COR-L47 (cell line): ENCODE data around the gene TSPAN10.

Experiments used
- DNase-seq: peaks from one replicate; lab custom pipeline; 2025; lab: John Stamatoyannopoulos, UW

The TSPAN10 gene

DNA sequence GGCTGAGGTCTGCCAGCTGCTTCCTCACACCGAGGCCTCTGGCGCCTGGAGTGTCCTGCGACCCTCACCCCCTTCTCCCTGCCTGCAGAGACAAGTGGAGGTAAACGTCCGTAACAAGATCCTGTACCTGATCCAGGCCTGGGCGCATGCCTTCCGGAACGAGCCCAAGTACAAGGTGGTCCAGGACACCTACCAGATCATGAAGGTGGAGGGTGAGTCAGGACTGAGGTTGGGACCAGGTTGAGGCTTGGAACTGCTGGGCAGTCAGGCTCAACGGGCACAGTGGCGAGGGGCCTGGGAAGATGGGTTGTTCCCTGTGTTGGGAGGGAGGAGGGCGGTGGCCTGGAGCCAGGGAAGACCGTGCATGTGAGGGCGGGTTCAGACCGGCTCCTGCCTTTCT lies 51.6 kb downstream of the TSPAN10 start:
- DNase-seq: no peak

DNA sequence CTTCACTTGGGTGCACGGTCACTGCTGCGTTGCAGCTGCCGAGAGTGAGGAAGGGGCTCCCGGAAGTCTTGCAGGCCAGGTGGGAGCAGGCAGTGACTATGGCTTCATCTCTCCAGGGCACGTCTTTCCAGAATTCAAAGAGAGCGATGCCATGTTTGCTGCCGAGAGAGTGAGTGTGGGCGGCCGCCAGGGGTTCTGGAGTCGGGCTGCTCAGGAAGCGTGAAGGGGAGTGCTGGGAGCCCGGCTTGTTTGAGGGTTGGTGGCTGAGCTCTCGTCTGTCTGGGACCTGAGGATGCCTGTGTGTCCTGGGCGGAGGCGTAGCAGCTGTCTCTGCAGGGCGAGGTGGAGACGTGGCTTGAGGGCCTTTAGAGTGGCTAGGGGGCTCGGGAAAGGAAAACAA lies 53.1 kb downstream of the TSPAN10 start:
- no peak for DNase-seq

DNA sequence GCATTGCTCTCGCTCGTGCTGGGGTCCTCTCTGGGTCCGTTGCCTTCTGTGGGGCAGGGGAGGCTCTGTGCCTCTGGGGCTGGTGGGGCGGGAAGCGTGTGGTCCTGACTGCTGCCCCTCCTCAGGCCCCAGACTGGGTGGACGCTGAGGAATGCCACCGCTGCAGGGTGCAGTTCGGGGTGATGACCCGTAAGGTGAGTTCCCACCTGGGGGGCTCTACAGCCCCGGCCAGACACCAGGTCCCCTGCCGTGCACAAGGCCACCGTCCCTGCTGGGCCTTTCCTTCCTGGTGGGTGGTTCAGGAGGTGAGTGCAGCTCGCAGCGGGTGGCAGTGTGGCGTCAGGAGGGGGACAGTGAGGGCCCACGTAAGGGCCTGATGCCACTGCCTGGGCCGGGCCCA lies 53.6 kb downstream of the TSPAN10 start:
- no peak for DNase-seq

DNA sequence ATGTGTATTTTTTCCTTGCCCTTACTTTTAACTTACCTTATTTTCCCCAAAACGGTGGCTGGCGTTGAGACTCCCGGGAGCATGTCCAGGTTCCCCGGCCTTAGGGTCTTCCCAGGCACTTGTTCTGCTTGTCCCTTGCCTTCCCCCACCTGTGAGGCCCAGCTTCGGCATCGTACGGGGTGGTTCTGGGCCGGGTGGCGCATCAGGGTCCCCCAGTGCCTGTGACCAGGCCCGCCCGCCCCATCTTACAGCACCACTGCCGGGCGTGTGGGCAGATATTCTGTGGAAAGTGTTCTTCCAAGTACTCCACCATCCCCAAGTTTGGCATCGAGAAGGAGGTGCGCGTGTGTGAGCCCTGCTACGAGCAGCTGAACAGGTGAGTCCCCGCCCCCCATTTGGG lies 54.2 kb downstream of the TSPAN10 start:
- DNase-seq: no peak

DNA sequence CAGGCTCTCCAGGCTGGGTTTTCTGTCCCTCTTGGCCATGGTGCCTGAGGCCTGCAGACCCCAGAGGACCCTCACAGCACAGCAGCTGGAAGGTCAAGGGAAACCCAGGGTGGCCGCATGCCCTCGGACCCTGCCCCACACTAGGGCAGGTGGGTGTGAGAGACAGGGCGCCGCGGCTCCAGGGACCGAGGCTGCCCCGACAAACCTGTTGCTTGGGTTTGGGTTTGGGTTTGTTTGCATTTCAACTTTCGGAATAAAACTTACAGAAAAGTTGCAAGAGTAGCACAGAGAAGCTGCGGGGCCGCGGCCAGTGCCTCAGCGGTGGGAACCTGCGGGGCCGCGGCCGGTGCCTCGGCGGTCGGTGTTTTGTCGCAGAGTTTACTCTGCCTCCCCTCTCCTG lies 54.6 kb downstream of the TSPAN10 start:
- no peak for DNase-seq

GRCh38 chr17:81693509-81694210 lies 56.7 kb downstream of the TSPAN10 start:
- DNase-seq: no peak

DNA sequence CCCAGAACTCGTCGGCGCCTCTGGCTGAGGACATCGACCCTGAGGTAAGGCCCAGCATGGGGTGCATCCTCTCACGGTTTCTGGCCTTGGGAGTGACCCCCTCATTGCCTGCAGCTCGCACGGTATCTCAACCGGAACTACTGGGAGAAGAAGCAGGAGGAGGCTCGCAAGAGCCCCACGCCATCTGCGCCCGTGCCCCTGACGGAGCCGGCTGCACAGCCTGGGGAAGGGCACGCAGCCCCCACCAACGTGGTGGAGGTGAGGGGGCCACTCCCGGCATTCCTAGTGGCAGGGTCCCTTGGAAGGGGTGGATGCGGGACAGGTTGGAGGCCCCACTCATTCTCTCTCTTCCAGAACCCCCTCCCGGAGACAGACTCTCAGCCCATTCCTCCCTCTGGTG lies 57.8 kb downstream of the TSPAN10 start:
- no peak for DNase-seq

DNA sequence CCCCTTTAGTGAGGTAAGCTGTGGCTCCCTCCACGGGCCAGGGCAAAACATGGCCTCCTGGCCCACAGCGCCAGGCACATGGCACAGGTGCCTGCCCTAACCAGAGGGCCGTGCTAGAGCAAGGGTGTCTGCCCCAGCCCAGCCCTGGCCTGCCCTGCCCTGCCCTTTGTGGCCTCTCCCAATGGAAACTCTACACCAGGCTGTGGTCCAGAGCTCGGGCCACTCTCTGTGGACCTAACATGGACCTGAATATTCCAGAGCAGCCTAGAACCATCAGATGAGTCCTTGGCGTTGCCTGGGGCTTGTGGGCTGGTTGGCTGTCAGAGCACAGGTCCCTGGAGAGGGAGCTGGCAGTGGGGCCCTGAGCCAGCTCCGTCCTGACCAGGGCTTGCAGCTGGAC lies 58.2 kb downstream of the TSPAN10 start:
- DNase-seq: no peak

- no peak for DNase-seq
Measured at GRCh38 chr17:81695801-81696200, 58.8 kb downstream of the TSPAN10 start.

DNA sequence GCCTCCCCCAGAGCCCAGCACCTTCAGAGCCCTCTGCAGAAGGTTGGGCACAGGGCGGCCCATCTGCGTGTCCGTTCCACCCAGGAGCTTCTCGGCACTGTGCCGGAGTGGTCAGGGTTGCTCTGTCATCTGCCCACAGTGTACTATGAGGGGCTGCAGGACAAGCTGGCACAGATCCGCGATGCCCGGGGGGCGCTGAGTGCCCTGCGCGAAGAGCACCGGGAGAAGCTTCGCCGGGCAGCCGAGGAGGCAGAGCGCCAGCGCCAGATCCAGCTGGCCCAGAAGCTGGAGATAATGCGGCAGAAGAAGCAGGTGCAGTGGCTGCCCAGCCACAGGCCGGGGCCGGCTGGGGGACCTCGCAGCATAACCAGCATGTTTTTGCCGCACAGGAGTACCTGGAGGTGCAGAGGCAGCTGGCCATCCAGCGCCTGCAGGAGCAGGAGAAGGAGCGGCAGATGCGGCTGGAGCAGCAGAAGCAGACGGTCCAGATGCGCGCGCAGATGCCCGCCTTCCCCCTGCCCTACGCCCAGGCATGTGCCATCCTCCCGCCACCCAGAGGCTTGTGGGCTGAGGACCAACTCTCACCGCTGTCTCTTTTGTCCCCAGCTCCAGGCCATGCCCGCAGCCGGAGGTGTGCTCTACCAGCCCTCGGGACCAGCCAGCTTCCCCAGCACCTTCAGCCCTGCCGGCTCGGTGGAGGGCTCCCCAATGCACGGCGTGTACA lies 59.4 kb downstream of the TSPAN10 start:
- no peak for DNase-seq

GRCh38 chr17:81697261-81698044 lies 60.5 kb downstream of the TSPAN10 start:
- DNase-seq: no peak
